Measurements from ENCODE around the gene SULT4A1. TPM values are rescaled to one million over a fixed set of nuclear protein-coding genes. Genes with fewer than 3 reads are reported as not detected.

SULT4A1 gene
- total RNA-seq, 4 donors from 2014 or later: 0.34 to 0.47 TPM; not detected in 2

- no peak for DNase-seq (ENCODE audit: low spot score in 2 of 2)
- no peaks in the 10 kb centered on the region for H3K36me3 ChIP-seq
- WGBS: 79% methylated on average over 8 of the region's 8 CpGs
These were observed 65.7 kb downstream of the SULT4A1 start for GRCh38 chr22:43796567-43796966.

GRCh38 chr22:43795320-43795719 is 67.0 kb downstream of the SULT4A1 start:
- WGBS: 91% methylated on average over 7 of the region's 7 CpGs
- no peaks in the 10 kb centered on the region for H3K4me1 ChIP-seq

More at GRCh38 chr22:43796567-43796966, 65.7 kb downstream of the SULT4A1 start:
- H3K4me1 ChIP-seq: no peaks in the 10 kb centered on the region
- H3K27me3 ChIP-seq: no peaks in the 10 kb centered on the region
- H3K27ac ChIP-seq: no peak overlapping the region
- no peak overlapping the region for H3K4me3 ChIP-seq
- no peak for TF ChIP-seq POLR2A (IDR thresholded peaks at IDR 0.05)
- TF ChIP-seq CTCF (IDR thresholded peaks at IDR 0.05): no peak
- TF ChIP-seq POLR2AphosphoS5 (IDR thresholded peaks at IDR 0.05): no peak
- no peak for TF ChIP-seq EP300 (IDR thresholded peaks at IDR 0.05)
- peaks cover 10% of the 10 kb centered on the region for H3K9me3 ChIP-seq

GRCh38 chr22:43792905-43793304 is 69.4 kb downstream of the SULT4A1 start:
- Histone ChIP-seq H3K36me3 (no peaks in the 10 kb centered on the region), H3K27me3 (no peaks in the 10 kb centered on the region), H3K4me1 (peaks cover 13% of the 10 kb centered on the region), H3K27ac (no peak overlapping the region), H3K4me3 (no peak overlapping the region), H3K9me3 (no peaks in the 10 kb centered on the region)
- no peak for DNase-seq (ENCODE audit: low spot score in 2 of 2)
- no peak for TF ChIP-seq CTCF (IDR thresholded peaks at IDR 0.05)
- no peak for TF ChIP-seq POLR2A (IDR thresholded peaks at IDR 0.05)
- TF ChIP-seq POLR2AphosphoS5 (IDR thresholded peaks at IDR 0.05): no peak
- no peak for TF ChIP-seq EP300 (IDR thresholded peaks at IDR 0.05)
- 60% methylated on average over 5 of the region's 5 CpGs for WGBS

More at GRCh38 chr22:43795320-43795719, 67.0 kb downstream of the SULT4A1 start:
- H3K9me3 ChIP-seq: peaks cover 6% of the 10 kb centered on the region
- no peaks in the 10 kb centered on the region for H3K36me3 ChIP-seq
- no peaks in the 10 kb centered on the region for H3K27me3 ChIP-seq
- DNase-seq (ENCODE audit: low spot score in 2 of 2): no peak
- H3K27ac ChIP-seq: no peak overlapping the region
- no peak overlapping the region for H3K4me3 ChIP-seq
- TF ChIP-seq POLR2AphosphoS5 (IDR thresholded peaks at IDR 0.05): no peak
- no peak for TF ChIP-seq EP300 (IDR thresholded peaks at IDR 0.05)
- TF ChIP-seq POLR2A (IDR thresholded peaks at IDR 0.05): no peak
- no peak for TF ChIP-seq CTCF (IDR thresholded peaks at IDR 0.05)

GRCh38 chr22:43789452-43789851 is 72.9 kb downstream of the SULT4A1 start:
- 14% methylated on average over 7 of the region's 7 CpGs for WGBS
- no peaks in the 10 kb centered on the region for H3K36me3 ChIP-seq
- no peak overlapping the region for H3K4me3 ChIP-seq
- peak in 1 of 2 donors; percentile 68 for DNase-seq (ENCODE audit: low spot score in 2 of 2)
- no peaks in the 10 kb centered on the region for H3K27me3 ChIP-seq
- no peak for TF ChIP-seq CTCF (IDR thresholded peaks at IDR 0.05)
- TF ChIP-seq POLR2A (IDR thresholded peaks at IDR 0.05): no peak
- peaks cover 13% of the 10 kb centered on the region for H3K4me1 ChIP-seq
- no peaks in the 10 kb centered on the region for H3K9me3 ChIP-seq
- no peak overlapping the region for H3K27ac ChIP-seq

- Histone ChIP-seq H3K36me3 (no peaks in the 10 kb centered on the region), H3K4me1 (peaks cover under 1% of the 10 kb centered on the region), H3K4me3 (no peak overlapping the region), H3K9me3 (no peaks in the 10 kb centered on the region), H3K27ac (no peak overlapping the region), H3K27me3 (no peaks in the 10 kb centered on the region)
- no peak for DNase-seq (ENCODE audit: low spot score in 2 of 2)
- WGBS: 98% methylated on average over 2 of the region's 2 CpGs
- TF ChIP-seq POLR2AphosphoS5 (IDR thresholded peaks at IDR 0.05): no peak
- no peak for TF ChIP-seq EP300 (IDR thresholded peaks at IDR 0.05)
- TF ChIP-seq CTCF (IDR thresholded peaks at IDR 0.05): no peak
- TF ChIP-seq POLR2A (IDR thresholded peaks at IDR 0.05): no peak
These were observed 78.5 kb downstream of the SULT4A1 start for GRCh38 chr22:43783777-43784176.
